WI38 (cell line): ENCODE measurements around the gene TOX3.

Source experiments
- H3K4me3 ChIP-seq: 2 replicates; pipeline ENCODE4 v1.5.1; 2011; ENCODE audit warnings: low read depth, mild to moderate bottlenecking, control low read depth, low read length
- CTCF ChIP-seq: IDR thresholded peaks from 2 replicates; pipeline ENCODE4 v1.5.1; 2012; ENCODE audit warnings: low read depth, mild to moderate bottlenecking, control low read depth, low read length

Gene TOX3

GRCh38 chr16:52451971-52452421 lies 94.9 kb downstream of the TOX3 start:
- no peak for TF ChIP-seq CTCF
- no peak overlapping the region for H3K4me3 ChIP-seq

GRCh38 chr16:52450916-52451315 lies 96.0 kb downstream of the TOX3 start:
- no peak overlapping the region for H3K4me3 ChIP-seq
- no peak for TF ChIP-seq CTCF

- H3K4me3 ChIP-seq = no peak overlapping the region
- TF ChIP-seq CTCF = no peak
Measured at GRCh38 chr16:52450241-52450640, 96.7 kb downstream of the TOX3 start.

GRCh38 chr16:52446080-52446479 lies 100.9 kb downstream of the TOX3 start:
- H3K4me3 ChIP-seq = no peak overlapping the region
- TF ChIP-seq CTCF = no peak

GRCh38 chr16:52441886-52442285 lies 105.1 kb downstream of the TOX3 start:
- TF ChIP-seq CTCF = no peak
- H3K4me3 ChIP-seq = no peak overlapping the region

GRCh38 chr16:52440248-52440647 lies 106.7 kb downstream of the TOX3 start:
- no peak overlapping the region for H3K4me3 ChIP-seq
- no peak for TF ChIP-seq CTCF

- H3K4me3 ChIP-seq = no peak overlapping the region
- no peak for TF ChIP-seq CTCF
Measured at GRCh38 chr16:52439750-52440149, 107.2 kb downstream of the TOX3 start.
